Measurements from ENCODE around the gene OR7D4. TPM values are rescaled to one million over a fixed set of nuclear protein-coding genes. Genes with fewer than 3 reads are reported as not detected.

OR7D4 gene
- total RNA-seq, 2 experiments from 2014 or later = not detected

Other genes with a start within 250 kb of the OR7D4 start
- under 1 TPM; 0.03 to 0.09 TPM for gene MUC16, start 209.2 kb downstream of the OR7D4 start, total RNA-seq
- gene OR1M1, start 132.5 kb downstream of the OR7D4 start, total RNA-seq = not detected
- gene OR7G2, start 112.1 kb downstream of the OR7D4 start, total RNA-seq = not detected
- gene OR7G1, start 103.8 kb downstream of the OR7D4 start, total RNA-seq = not detected
- gene OR7G3, start 92.6 kb downstream of the OR7D4 start, total RNA-seq = not detected
- gene ZNF317, start 79.2 kb downstream of the OR7D4 start, total RNA-seq = 10 to 100 TPM; 49.7 to 50.0 TPM
- gene OR7D2, start 40.6 kb downstream of the OR7D4 start, total RNA-seq = not detected
- not detected for gene OR7E24, start 31.3 kb upstream of the OR7D4 start, total RNA-seq
- gene ZNF699, start 90.2 kb upstream of the OR7D4 start, total RNA-seq = 10 to 100 TPM; 13.1 to 14.2 TPM
- 10 to 100 TPM; 29.1 to 29.6 TPM for gene ZNF559, start 104.6 kb upstream of the OR7D4 start, total RNA-seq
- 1 to 10 TPM; 1.5 to 2.4 TPM for gene ZNF177, start 143.4 kb upstream of the OR7D4 start, total RNA-seq
- gene ZNF266, start 216.0 kb upstream of the OR7D4 start, total RNA-seq = 10 to 100 TPM; 68.9 to 72.3 TPM

Measured in activated naive CD8-positive, alpha-beta T cell treated with anti-CD3 and anti-CD28 coated beads, Interleukin-2, amount 10 ng/mL, durations not matched to agents 7 days and 5 days (primary cell).